Small intestine (tissue), 7 donors: ENCODE measurements around the gene CDK14. TPM values are rescaled to one million over a fixed set of nuclear protein-coding genes. Genes with fewer than 3 reads are reported as not detected.

Source experiments
- DNase-seq, 2 donors: peaks; one replicate each; pipeline versions ENCODE4 v3.0.0 to v3.0.0-alpha.2; 2013
- FAIRE-seq: peaks from 2 replicates; lab custom pipeline; 2012; peaks lifted over from hg19 to GRCh38; lab: Jason Lieb, UNC
- H3K27ac ChIP-seq, 3 donors: one replicate each; pipeline ENCODE4 v1.5.1; 2013; ENCODE audit warnings: low read length in 2 of 3, mild to moderate bottlenecking in 2 of 3, control low read depth in 1 of 3, inconsistent platforms in 1 of 3, low read depth in 1 of 3, moderate library complexity in 1 of 3
- H3K27me3 ChIP-seq, 3 donors: one replicate each; pipeline ENCODE4 v1.6.1; 2013; ENCODE audit warnings: low read length in 3 of 3, inconsistent platforms in 1 of 3; ENCODE audit not compliant: control insufficient read depth in 3 of 3, insufficient read depth in 3 of 3
- H3K36me3 ChIP-seq, 3 donors: one replicate each; pipeline ENCODE4 v1.6.1; 2013; ENCODE audit warnings: low read length in 3 of 3, inconsistent platforms in 1 of 3, low read depth in 1 of 3, mild to moderate bottlenecking in 1 of 3, moderate library complexity in 1 of 3; ENCODE audit not compliant: control insufficient read depth in 3 of 3, insufficient read depth in 2 of 3
- H3K4me1 ChIP-seq, 3 donors: one replicate each; pipeline ENCODE4 v1.6.1; 2013; ENCODE audit warnings: low read length in 2 of 3, inconsistent platforms in 1 of 3, low read depth in 1 of 3, mild to moderate bottlenecking in 1 of 3, moderate library complexity in 1 of 3; ENCODE audit not compliant: control insufficient read depth in 3 of 3, insufficient read depth in 2 of 3
- H3K4me3 ChIP-seq, 3 donors: one replicate each; pipeline ENCODE4 v1.5.1; 2013; ENCODE audit warnings: low read length in 3 of 3, control low read depth in 1 of 3, inconsistent platforms in 1 of 3, low read depth in 1 of 3, mild to moderate bottlenecking in 1 of 3, moderate library complexity in 1 of 3
- H3K9me3 ChIP-seq, 2 donors: one replicate each; pipeline ENCODE4 v1.6.1; 2013; ENCODE audit warnings: low read depth in 1 of 2, low read length in 1 of 2; ENCODE audit not compliant: control insufficient read depth in 2 of 2, insufficient read depth in 1 of 2
- WGBS, 3 donors: extraction: QIAGEN DNeasy Blood & Tissue Kit; methylation state at CpG; one replicate each; pipeline ENCODE4 v1.1.7; 2013; 5-methylcytosine and 5-hydroxymethylcytosine counted together
- polyA plus RNA-seq, 4 donors: library from polyadenylated mRNA; stranded (reverse) in 3 of 4; unstranded in 1 of 4; fragments of 200-250 nt in 3 of 4; fragments of 120-200 nt in 1 of 4; gene quantifications; one replicate each; pipeline versions ENCODE4 v1.2.1 to v1.2.3, GENCODE V29; 2013
- donor health status: healthy with polysubstance abuse.
- donor health status: control.
- donor health status: control.
- donor health status: Bipolar disorder and iron deficiency.
- donor health status: healthy.

Gene CDK14
- polyA plus RNA-seq, 4 donors = 1.1 to 6.3 (median 2.0) TPM; not detected in 1

- 35 to 61% (median 42%) methylated on average over 2 of the region's 2 CpGs for WGBS, 3 donors
- FAIRE-seq = no peak
- no peaks in the 10 kb centered on the region for H3K4me1 ChIP-seq
- H3K27me3 ChIP-seq = no peaks in the 10 kb centered on the region
- no peak overlapping the region for H3K27ac ChIP-seq
- no peaks in the 10 kb centered on the region for H3K36me3 ChIP-seq
- no peak for DNase-seq
- no peak overlapping the region for H3K4me3 ChIP-seq
- H3K9me3 ChIP-seq = peaks cover 0 to 15% of the 10 kb centered on the region in 2 donors
Measured at GRCh38 chr7:90980545-90980944, 384.4 kb downstream of the CDK14 start.

GRCh38 chr7:90982228-90982627, 386.1 kb downstream of the CDK14 start:
- Histone ChIP-seq H3K27me3 (no peaks in the 10 kb centered on the region), H3K4me3 (no peak overlapping the region), H3K27ac (no peak overlapping the region), H3K36me3 (no peaks in the 10 kb centered on the region), H3K4me1 (no peaks in the 10 kb centered on the region), H3K9me3 (peaks cover 0 to 9% of the 10 kb centered on the region in 2 donors)
- FAIRE-seq (no peak), DNase-seq (no peak)
- 88 to 93% (median 92%) methylated on average over 2 of the region's 2 CpGs for WGBS, 3 donors

GRCh38 chr7:90984692-90985091, 388.6 kb downstream of the CDK14 start:
- Histone ChIP-seq H3K36me3 (no peaks in the 10 kb centered on the region), H3K4me3 (no peak overlapping the region), H3K27me3 (no peaks in the 10 kb centered on the region), H3K27ac (no peak overlapping the region), H3K9me3 (peaks cover 0 to 9% of the 10 kb centered on the region in 2 donors), H3K4me1 (no peaks in the 10 kb centered on the region)
- no peak for DNase-seq
- no peak for FAIRE-seq
- WGBS, 3 donors = 81 to 94% (median 90%) methylated on average over 1 of the region's 1 CpG

DNA sequence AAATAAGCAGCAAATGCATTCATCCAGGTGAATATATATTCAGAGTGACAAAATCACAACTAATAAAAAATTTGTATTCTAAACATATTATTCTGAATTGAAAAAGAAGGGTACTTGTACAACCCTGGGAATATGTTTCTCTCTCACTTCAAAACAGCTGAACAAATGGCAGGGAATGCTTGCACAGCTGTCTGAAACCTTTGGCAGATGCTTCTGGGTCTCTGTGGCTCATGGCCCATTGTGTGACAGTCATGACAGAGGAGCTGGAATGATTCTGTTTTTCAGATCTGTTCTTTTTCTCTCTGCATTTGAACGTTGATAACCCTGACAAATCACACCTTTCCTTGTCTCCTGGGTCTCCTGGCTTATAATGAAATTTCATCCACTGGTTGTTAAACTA, 392.4 kb downstream of the CDK14 start:
- Histone ChIP-seq H3K36me3 (no peaks in the 10 kb centered on the region), H3K27me3 (no peaks in the 10 kb centered on the region), H3K4me3 (no peak overlapping the region), H3K9me3 (no peaks in the 10 kb centered on the region), H3K27ac (no peak overlapping the region), H3K4me1 (no peaks in the 10 kb centered on the region)
- 38 to 56% (median 38%) methylated on average over 1 of the region's 1 CpG for WGBS, 3 donors
- DNase-seq = no peak
- FAIRE-seq = no peak

GRCh38 chr7:90988996-90989765, 393.1 kb downstream of the CDK14 start:
- DNase-seq (no peak), FAIRE-seq (no peak)
- no peaks in the 10 kb centered on the region for H3K27me3 ChIP-seq
- H3K27ac ChIP-seq = no peak overlapping the region
- H3K36me3 ChIP-seq = no peaks in the 10 kb centered on the region
- H3K4me1 ChIP-seq = no peaks in the 10 kb centered on the region
- WGBS, 3 donors = 89 to 93% (median 90%) methylated on average over 5 of the region's 5 CpGs
- no peak overlapping the region for H3K4me3 ChIP-seq
- H3K9me3 ChIP-seq = no peaks in the 10 kb centered on the region

DNA sequence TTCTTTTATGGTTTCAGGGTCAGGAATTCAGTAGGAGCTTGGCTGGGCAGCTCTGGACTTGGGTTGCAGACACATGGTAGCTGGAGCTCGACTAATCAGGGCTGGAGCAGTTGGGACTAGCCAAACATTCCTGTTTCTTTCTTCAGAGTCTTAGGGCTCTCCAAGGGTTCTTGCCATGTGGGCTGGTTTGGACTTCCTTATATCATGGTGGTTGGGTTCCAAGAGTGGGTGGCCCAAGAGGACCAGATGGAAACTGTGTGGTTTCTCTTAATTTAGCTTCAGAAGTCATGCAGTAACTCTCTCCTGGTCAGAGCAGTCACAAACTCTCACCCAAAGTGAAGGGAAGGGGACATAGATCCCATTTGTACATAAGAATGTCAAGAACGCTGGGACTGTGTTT, 398.0 kb downstream of the CDK14 start:
- WGBS, 3 donors = 68 to 83% (median 82%) methylated on average over 2 of the region's 2 CpGs
- H3K4me3 ChIP-seq = no peak overlapping the region
- H3K4me1 ChIP-seq = no peaks in the 10 kb centered on the region
- DNase-seq (no peak), FAIRE-seq (no peak)
- H3K27me3 ChIP-seq = no peaks in the 10 kb centered on the region
- H3K27ac ChIP-seq = no peak overlapping the region
- H3K36me3 ChIP-seq = no peaks in the 10 kb centered on the region
- no peaks in the 10 kb centered on the region for H3K9me3 ChIP-seq

DNA sequence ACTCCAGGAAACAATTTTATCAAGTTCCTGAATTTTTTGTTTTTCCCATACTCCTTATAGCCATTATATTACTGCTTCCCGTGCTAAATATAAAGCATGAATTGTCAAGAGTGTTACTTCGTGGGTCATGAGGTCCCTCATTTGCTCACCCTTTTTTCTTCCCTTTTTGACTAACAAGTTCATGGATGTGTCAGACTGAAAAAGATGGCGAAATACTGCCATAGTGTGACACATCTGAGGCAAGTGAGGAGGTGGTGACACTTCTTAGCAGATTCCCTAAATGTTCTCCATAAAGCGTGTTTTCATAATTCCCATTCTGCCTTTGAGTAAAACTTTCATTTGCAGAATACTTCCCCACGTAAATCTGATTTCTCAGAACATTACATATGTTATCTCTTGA, 398.5 kb downstream of the CDK14 start:
- H3K36me3 ChIP-seq = no peaks in the 10 kb centered on the region
- WGBS, 3 donors = 75 to 87% (median 81%) methylated on average over 5 of the region's 5 CpGs
- H3K27me3 ChIP-seq = no peaks in the 10 kb centered on the region
- no peaks in the 10 kb centered on the region for H3K4me1 ChIP-seq
- H3K27ac ChIP-seq = no peak overlapping the region
- H3K4me3 ChIP-seq = no peak overlapping the region
- no peaks in the 10 kb centered on the region for H3K9me3 ChIP-seq
- DNase-seq = no peak
- no peak for FAIRE-seq

DNA sequence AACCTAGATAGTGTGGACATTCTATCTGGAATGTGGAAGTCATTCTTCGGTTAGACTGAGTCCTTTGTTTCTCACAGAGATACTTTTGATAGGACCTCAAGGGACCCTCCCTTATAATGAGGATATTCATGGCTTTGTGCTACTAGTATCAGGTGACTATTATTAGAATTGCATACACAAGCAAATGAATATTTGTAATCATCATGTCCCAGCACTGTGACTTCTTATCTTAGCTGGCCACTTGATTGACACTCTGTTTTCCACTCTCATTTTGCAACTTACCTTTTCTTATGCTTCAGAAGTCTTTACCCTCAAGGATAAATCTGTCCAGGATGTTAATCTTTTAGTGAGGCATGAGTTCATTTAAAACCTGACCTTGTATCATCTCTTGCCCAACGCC, 399.9 kb downstream of the CDK14 start:
- Histone ChIP-seq H3K27ac (no peak overlapping the region), H3K9me3 (no peaks in the 10 kb centered on the region), H3K27me3 (no peaks in the 10 kb centered on the region), H3K36me3 (no peaks in the 10 kb centered on the region), H3K4me1 (no peaks in the 10 kb centered on the region), H3K4me3 (no peak overlapping the region)
- no peak for DNase-seq
- no peak for FAIRE-seq
- WGBS, 3 donors = 85 to 88% (median 85%) methylated on average over 2 of the region's 2 CpGs
